HG03354 (cell line): ENCODE results near the gene DOCK8.

Experiments used
- ATAC-seq: cut with Tn5 transposase; IDR thresholded peaks from one replicate; pipeline ENCODE4 v1.9.1; 2021; ENCODE audit warnings: mild to moderate bottlenecking; ENCODE audit not compliant: unreplicated experiment, poor library complexity, severe bottlenecking

DOCK8 gene

DNA sequence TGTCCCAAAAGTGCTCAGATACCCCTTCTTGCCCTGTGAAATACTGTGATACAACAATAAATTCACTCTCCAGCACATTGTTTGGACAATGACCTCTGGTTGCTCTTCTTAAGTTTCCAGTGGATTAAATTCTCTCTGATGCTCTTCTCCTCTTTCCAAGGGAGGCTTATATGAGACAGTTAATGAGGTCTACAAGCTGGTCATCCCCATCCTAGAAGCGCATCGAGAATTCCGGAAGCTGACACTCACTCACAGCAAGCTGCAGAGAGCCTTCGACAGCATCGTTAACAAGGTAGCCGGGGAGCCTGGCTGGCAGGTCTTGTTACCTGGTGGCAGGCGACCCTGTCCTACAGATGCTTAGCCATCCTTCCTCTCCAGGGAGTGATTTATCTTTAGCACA lies 226.5 kb downstream of the DOCK8 start:
- ATAC-seq, result no peak

DNA sequence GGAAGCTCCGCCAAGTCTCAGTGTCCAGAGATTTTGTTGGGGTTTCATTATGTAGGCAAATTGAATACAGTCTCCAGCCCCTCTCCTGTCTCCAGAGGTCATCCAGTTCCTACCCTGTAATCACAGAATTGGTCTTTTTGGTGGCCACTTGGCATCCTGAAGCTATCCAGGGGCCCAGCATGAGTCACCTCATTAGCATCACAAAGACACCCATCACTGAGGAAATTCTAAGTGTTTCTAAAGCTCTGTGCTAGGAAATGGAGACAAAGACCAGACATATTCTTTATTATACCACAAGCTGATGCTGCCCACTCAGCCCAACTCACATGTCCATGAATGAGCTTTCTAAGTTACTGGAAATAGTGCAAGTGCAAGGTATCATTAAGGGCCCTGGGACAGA lies 229.9 kb downstream of the DOCK8 start:
- no peak for ATAC-seq

DNA sequence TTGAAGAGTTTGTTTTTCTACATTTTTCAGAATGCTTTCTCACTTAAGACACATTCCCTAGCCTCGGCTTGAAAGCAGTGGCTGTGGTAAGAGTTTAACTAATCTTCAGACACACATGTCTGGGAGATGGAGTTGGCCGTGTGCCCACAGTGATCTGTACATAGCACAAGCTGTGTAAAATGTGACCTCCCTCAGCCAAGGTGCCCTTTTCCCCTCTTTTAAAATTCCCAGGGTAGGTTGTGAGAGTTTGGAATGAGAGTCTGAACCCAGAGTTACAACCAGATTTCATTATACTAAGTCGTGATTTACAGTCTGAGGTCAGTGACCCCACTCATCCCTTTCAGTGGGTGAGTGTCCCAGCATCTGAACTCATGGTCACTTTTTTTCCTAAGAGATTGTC lies 230.4 kb downstream of the DOCK8 start:
- ATAC-seq, result no peak

DNA sequence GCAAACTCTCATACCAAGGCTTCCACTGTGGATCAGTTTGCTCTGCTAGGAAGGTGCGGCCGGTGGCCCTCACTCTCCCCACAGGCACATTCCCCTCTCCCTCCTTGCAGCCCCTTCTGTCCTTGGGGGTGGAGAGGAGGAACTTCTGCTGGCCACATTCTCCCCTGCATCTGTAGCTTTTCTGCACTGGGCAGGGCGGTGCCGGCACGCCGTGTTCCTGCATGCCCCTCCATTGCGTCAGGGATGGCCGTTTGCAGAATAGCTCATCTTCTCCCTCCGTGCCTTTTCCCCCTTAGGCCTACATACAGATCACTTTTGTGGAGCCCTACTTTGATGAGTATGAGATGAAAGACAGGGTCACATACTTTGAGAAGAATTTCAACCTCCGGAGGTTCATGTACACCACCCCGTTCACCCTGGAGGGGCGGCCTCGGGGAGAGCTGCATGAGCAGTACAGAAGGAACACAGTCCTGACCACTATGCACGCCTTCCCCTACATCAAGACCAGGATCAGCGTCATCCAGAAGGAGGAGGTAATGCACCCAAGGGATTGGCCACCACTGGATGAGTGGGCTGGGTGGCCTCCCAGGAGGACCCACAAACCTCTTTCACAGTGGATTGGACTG lies 231.5 kb downstream of the DOCK8 start:
- no peak for ATAC-seq

DNA sequence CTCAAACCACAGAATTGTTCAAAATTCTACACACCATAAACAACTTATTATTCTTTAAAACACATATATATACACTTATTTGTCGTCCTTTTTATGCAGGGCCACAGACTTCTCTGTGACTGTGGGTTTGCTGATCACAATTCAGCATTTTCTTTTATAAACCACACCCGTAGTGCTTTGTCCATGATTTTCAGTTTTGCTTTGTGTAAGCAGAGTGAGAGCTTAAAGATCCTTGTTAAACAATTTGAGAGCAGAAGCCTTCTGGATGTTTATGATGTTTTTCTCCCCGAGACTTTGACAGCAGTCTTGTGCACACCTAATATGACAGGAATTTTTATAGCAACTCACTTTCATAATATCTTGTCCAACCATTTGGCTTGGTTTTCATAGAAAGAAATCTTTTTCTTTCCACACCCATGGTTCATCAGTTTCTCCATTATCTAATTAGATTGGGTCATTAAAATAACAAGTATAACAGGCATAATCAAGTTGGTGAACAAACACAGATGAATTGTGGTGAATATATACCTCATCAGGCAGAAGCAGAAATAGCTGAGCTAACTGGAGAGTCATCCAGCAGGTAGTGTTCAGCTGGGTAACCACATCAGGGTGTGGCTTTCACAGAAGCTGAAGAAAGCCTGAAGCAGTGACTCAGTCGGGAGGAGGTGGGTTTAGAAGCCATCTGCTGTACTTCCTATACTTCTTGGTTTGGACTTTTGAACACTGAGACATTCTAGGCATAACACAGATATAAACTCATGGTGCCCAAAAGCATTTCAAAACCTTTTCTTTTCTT lies 232.8 kb downstream of the DOCK8 start:
- ATAC-seq, result peak; percentile 59

DNA sequence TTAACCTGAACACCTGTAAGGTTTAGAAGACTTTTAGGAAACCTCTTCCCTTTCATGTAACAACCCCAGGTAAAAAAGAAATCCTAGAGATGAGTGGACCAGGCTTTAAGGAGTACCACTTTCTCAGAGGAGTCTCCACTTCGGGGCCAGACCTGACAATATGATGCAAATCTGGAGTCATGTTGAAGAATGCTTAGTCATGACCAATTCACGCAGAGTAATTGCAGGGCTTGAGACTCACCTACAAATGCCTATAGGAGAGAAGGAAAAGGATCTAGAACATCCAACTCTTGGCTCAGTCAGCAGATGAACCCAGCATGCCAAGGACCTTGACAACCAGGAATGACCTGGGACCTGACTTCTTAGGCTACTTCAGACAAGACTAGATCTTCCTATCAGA lies 235.4 kb downstream of the DOCK8 start:
- ATAC-seq, result no peak

DNA sequence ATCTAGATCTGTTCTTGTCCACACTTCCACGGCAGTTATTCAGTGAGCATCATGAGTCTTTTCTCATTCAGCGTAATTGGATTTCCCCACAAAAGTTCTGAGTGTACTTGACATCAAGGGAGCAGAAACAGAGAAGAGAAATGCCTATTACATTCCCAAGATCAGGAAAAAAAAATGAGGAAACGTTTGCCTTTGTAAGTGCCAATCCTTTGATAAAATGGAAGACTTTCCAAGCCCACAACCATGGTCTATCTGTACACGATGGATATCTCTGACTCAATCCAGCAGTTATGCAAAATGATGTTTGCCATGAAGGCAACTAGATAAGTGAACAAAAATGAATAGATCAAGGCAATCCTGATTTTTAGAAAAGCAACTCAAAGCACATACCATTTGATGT lies 235.9 kb downstream of the DOCK8 start:
- no peak for ATAC-seq

DNA sequence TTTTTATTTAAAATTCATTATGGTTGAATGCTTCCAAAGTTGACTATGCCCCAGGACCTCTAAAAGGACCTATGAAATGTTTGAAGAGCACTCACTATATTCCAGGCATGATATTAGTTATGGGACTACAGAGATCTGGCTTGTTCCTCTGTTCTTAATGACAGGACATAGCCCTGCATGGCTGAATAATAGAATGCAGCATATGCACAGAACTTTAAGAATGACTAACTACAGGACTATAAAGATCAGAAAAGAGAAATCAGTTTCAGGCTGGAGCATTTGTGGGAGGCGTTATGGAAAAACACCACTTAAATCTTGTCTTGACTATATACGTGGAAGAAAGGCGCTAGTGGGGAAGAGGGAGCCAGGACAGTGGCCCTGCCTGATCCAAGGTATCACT lies 239.2 kb downstream of the DOCK8 start:
- ATAC-seq, result no peak

DNA sequence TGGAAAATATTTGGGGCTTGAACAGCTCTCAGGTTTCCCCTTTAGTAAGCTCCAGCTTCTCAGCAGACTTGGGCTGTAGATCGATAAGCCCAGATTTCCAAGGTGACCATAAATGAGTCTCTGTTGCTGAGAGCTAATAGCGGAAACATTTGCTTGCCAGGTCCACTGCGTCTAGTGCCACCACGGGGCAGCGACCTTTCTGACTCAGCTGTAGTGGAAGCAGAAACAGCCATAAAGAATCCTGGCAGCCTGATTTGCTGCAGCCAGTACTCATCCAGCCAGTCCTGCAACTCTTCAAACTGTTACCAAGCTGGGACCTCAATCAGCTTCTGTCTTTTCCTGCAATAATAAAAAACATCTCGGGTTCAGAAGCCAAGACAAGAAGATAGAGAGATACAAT lies 241.7 kb downstream of the DOCK8 start:
- ATAC-seq, result no peak

DNA sequence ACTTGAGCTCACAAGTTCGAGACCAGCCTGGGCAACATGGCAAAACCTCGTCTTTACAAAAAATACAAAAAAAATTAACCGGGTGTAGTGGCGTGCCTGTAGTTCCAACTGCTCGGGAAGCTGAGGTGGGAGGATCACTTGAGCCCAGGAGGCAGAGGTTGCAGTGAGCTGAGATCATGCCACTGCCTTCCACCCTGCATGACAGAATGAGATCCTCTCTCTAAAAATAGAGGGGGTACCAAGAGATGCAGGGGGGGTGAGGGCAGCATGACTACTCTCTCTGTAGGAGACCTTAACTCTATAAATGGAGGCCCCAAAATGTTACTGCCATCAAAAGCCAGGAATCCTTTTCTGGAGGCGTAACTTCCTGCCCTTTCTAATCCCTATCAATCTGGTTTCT lies 243.9 kb downstream of the DOCK8 start:
- ATAC-seq, result no peak

DNA sequence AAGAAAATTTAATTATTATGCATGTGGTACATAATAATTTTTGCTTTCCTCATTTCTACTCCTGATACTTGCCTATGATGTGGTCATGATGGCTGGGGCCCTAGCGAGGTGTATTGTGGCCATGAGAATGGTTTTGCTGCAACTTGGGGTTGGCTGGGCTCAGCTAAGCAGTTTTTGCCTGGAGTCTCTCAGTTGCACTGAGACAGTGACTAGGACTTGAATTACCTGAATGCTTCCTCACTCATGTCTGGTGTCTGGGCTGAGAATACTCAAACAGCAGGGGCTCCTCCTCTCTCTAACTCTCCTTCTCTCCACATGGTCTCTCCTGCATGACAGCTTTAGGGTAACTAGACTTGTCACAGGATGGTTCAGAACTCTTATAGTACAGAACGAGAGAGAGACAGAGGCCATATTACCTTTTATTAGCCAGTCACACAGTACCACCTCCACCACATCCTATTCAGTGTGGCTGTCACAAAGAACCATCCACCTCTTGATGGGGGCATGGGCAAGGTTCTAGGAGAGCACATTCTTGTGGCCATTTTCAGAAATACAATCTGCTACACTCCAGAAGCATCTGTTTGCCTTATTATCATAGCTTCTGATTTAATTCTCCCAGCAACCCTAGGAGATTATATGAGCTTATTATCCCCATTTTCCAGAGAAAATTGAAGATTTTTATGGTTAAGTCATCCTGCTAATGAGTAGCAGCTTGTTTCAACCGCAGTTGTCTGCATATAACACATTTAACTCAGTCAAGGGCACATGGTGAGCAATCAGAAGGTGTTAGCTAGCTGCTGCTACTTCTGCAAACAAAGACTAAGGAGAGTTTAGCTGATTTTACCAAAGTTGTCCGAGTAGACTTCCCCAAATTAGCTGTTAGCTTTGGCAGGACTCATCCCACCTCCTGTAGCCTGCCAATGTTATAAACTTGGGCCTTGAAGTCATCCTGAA lies 245.1 kb downstream of the DOCK8 start:
- no peak for ATAC-seq

DNA sequence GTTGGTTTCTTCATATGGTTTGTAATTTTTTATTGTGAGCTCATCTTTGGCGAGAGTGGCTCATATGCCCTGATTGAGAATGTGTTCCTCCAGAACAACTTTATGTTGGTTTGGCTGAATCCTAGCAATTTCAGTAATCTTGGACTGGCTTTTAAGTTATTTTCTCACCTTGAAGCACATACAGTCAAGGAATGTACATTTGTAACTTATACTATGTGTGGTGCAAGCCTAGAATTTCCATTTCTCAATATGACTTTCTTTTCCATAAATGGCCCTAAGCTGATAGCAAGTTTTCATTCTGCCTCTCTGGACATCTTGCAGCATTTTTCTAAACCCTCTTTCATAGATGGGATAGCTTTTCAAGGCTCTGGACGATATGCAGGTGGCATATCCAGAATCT lies 247.5 kb downstream of the DOCK8 start:
- no peak for ATAC-seq

DNA sequence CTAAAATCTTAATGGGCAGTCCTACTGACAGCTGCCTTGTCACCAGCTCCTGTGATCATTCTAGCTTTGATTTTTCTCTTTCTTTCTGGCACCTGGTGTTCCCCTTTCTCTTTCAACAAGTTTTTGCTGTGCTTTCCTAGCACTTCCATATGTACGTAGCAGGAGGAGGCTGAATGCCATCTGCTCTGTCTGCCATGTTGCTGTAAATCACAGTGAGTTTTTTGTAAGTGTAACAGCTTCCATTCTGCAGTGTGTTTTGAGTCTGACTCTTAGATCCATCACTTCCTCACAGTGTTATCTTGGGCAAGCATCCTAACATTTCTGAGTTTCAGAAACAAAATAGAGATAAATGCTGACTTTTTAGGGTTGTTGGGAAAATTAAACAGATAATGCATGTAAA lies 247.9 kb downstream of the DOCK8 start:
- ATAC-seq, result no peak

DNA sequence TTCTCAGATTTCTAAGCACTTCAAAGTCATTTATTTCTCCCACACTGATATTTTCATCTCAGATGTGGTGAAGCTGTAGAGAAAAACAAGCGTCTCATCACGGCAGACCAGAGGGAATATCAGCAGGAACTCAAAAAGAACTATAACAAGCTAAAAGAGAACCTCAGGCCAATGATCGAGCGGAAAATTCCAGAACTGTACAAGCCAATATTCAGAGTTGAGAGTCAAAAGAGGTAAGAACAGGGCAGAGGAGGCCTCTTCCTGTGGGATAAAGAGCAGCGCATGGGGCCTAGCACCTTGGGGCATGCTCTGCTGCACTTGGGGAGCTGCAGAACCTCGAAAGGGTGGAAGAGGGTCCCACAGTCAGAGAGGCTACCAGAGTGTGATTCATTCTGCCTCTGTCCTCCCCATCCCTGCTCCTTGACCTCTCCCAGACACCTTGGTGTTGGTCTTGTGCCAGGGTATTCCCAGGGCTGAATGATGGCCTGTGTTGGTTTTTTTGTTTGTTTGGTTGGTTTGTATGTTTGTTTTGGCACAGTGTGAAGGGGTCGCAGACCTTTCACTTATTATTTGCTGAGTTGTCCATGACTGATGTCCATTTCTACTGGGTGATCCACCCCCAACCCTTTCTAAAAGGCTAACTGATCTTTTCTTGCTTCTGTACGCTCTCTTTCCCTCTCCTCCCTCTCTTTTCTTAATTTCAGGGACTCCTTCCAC lies 248.9 kb downstream of the DOCK8 start:
- no peak for ATAC-seq

DNA sequence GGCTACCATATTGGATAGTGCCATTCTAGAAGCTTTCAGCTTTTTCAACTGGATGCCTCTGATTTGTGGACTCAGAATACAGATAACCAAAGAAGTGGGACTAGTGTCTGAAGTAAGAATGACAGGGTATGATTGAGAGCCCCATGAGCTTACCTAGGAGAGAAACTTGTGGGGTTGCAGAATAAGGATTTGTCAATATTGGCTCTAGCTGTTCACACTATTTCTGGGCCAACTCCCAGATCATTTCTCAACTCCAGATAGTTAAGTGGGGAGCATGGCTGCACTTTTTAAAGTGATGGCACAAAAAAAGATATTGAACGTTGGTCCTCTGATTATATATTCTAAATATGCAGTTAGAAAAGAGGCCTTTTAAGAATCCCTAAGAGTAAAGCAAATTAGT lies 252.1 kb downstream of the DOCK8 start:
- no peak for ATAC-seq

DNA sequence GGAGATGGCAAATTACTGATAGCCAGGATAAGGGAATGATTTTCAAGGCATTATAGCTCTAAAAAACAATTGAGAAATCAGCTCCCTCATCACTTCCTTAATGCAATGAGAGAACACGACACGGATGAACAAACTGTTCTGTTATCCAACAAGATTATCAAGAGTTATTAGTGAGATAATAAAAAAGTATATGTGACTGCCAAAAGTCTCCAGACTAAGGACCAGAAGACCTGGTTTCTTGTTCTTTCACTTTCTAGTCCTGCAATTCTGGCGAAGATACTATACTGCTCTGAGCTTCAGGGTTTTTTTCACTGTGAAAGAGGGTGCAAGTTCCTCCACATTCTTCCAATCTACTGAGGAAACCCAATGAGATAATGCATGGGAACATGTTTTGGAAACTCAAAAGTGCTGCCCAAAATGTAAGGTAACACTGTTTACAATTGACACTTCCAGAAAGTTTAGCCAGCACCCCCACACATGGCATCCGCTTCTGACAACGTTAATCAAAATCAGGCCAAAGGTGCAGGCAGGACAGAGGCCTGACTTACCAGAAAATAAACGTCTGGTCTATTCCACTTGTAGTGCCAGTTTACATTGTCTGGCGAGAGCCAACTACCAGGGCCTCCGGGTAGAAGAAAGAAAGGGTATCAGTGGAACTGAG lies 254.2 kb downstream of the DOCK8 start:
- ATAC-seq, result no peak

DNA sequence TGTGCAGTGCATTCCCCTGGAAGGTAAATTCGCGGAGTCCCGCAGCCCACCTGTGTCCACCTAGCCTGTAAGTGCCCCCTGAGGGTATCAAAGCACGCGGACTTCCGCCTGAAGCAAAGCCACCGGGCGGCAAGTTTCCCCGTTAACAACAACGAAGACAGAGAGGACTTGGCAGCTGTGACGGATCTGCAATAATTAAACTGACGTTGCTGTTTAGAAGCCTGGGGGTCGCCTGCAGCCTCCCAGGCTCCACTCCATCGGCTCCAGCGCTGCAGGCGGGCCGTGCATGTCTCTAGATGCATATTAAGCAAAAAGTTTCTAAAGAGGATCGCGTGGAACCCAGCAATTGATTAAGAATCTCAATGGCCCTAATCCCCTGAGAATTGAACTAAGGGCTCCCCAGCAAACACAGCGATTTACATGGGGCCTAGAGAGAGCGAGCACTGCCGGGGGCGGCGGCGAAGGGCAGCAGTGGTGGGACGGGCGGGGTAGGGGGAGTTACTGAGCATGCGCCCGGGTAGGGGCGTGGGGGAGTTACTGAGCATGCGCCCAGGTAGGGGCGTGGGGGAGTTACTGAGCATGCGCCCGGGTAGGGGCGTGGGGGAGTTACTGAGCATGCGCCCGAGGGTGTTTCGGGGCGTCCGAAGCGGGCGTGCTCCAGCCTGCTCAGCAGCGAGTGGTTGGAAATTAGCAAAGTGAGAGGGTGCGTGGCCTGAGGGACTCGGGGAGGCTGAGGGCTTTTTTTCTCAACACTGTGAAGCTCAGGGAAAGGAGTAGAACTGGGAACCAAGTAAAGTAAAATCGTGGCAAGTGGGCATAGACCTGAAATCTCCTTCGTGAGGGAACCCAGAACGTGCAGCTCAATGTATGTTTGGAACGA lies 255.2 kb downstream of the DOCK8 start:
- peak; percentile 92 for ATAC-seq

DNA sequence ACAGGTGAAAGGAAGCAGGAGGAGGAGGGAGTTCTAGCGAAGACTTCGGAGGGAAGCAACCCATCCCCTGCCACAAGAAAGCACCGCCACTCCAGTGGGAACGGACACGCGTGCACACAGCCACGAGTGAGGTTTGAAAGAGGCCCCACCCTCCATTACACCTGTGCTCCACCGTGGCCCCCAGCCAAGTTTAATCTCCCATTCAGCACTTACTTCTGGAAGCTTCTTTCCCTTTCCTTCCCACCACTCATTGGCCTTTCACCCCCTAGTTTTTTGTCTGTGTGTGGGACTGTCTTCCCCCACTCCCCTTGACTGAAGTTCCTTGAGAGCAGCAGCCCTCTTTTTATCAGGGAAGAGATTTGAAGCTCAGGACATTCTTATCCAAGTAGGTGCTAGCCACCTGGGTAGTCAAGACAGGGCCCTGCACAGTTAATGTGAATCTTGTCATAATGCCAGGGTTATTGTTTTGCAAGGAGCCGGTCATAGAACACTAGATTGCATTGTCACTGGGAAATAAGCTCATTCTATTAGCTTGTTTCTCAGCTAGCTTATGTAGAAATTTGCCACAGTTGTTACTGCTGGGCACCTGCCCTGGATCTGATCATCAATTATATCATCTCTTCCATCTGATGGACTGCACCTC lies 256.0 kb downstream of the DOCK8 start:
- ATAC-seq, result no peak
